B cell (primary cell): ENCODE data around the gene SSBP2. TPM values are rescaled to one million over a fixed set of nuclear protein-coding genes. Genes with fewer than 3 reads are reported as not detected.

Experiments used
- ATAC-seq: fragments of 200-7000 bp; cut with Tn5 transposase; one replicate; pipeline ENCODE4 v1.10.0; 2021; ENCODE audit warnings: low read depth, mild to moderate bottlenecking, moderate number of reproducible peaks, moderate library complexity
- CTCF ChIA-PET: fragments of 350-600 bp; sonication (Branson Sonifier 250); formaldehyde crosslinking; loops from one replicate; lab custom pipeline; 2021; ENCODE audit warnings: antibody characterized with exemption, inconsistent platforms; lab: Charles Lee
- POLR2A ChIA-PET: fragments of 350-600 bp; sonication (Branson Sonifier 250); formaldehyde crosslinking; loops from one replicate; lab custom pipeline; 2021; ENCODE audit warnings: antibody characterized with exemption; lab: Charles Lee
- DNase-seq: peaks from one replicate; pipeline ENCODE4 v3.0.0; 2013
- H2AFZ ChIP-seq: 2 replicates; pipeline ENCODE4 v1.6.1; 2012; ENCODE audit warnings: mild to moderate bottlenecking, low read depth, low read length; ENCODE audit not compliant: insufficient read depth, poor library complexity, severe bottlenecking
- H3K27ac ChIP-seq, 2 donors: 1 replicate in 1 of 2; 2 replicates in 1 of 2; pipeline ENCODE4 v1.5.1; 2012 to 2013; ENCODE audit warnings: low read length in 2 of 2, mild to moderate bottlenecking in 2 of 2, moderate library complexity in 1 of 2
- H3K27me3 ChIP-seq, 4 experiments: fragments of 200-600 bp in 1 of 4; sonication (generic) in 1 of 4; replicated peaks in 1 of 4; 1 replicate in 2 of 4; 2 replicates in 2 of 4; pipeline versions ENCODE4 v1.6.1 to v1.7.0; 2013 to 2016; ENCODE audit warnings: low read length in 3 of 4, mild to moderate bottlenecking in 2 of 4, mixed read lengths in 1 of 4, moderate library complexity in 1 of 4; ENCODE audit not compliant: insufficient read depth in 4 of 4, control insufficient read depth in 3 of 4; ENCODE audit errors: control extremely low read depth in 1 of 4
- H3K36me3 ChIP-seq, 2 experiments: replicated peaks in 1 of 2; 1 replicate in 1 of 2; 2 replicates in 1 of 2; pipeline versions ENCODE4 v1.6.1 to v1.7.1; 2013; ENCODE audit warnings: low read length in 1 of 2; ENCODE audit not compliant: insufficient read depth in 2 of 2, control insufficient read depth in 1 of 2; ENCODE audit errors: control extremely low read depth in 1 of 2, extremely low read depth in 1 of 2
- H3K4me1 ChIP-seq, 2 donors: fragments of 200-600 bp in 1 of 2; sonication (generic) in 1 of 2; 1 replicate in 1 of 2; 2 replicates in 1 of 2; pipeline versions ENCODE4 v1.5.1 to v1.6.1; 2013 to 2017; ENCODE audit warnings: low read length in 2 of 2; ENCODE audit not compliant: control insufficient read depth in 2 of 2, insufficient read depth in 2 of 2
- H3K4me2 ChIP-seq: replicated peaks from 2 replicates; pipeline ENCODE3; 2012; ENCODE audit warnings: mild to moderate bottlenecking, low read depth, low read length; ENCODE audit not compliant: poor library complexity, severe bottlenecking
- H3K4me3 ChIP-seq, 5 experiments: fragments of 200-600 bp in 1 of 5; sonication (generic) in 1 of 5; 1 replicate in 3 of 5; 2 replicates in 2 of 5; pipeline versions ENCODE4 v1.5.1 to v1.7.0; 2011 to 2016; ENCODE audit warnings: low read length in 4 of 5, mild to moderate bottlenecking in 4 of 5, low read depth in 2 of 5, control low read depth in 1 of 5, moderate library complexity in 1 of 5; ENCODE audit not compliant: insufficient read depth in 1 of 5; ENCODE audit errors: control extremely low read depth in 1 of 5, extremely low read depth in 1 of 5
- H3K79me2 ChIP-seq: fragments of 200-600 bp; sonication (generic); one replicate; pipeline ENCODE4 v1.6.0; 2016; ENCODE audit warnings: low read length; ENCODE audit not compliant: control insufficient read depth, insufficient read depth
- H3K9ac ChIP-seq: fragments of 200-600 bp; sonication (generic); 2 replicates; pipeline ENCODE4 v1.6.1; 2017; ENCODE audit warnings: mild to moderate bottlenecking, low read length, moderate library complexity
- H3K9me3 ChIP-seq, 3 donors: one replicate each; pipeline versions ENCODE4 v1.6.1 to v1.7.1; 2013; ENCODE audit warnings: low read length in 2 of 3; ENCODE audit not compliant: control insufficient read depth in 2 of 3, insufficient read depth in 1 of 3; ENCODE audit errors: control extremely low read depth in 1 of 3
- H4K20me1 ChIP-seq: 2 replicates; pipeline ENCODE4 v1.6.0; 2012; ENCODE audit warnings: mild to moderate bottlenecking, low read length; ENCODE audit not compliant: insufficient read depth, control insufficient read depth, poor library complexity, severe bottlenecking
- H3K27ac Mint-ChIP-seq: one replicate; pipeline ENCODE4 v1.8.0; 2021; ENCODE audit warnings: mixed read lengths
- H3K27me3 Mint-ChIP-seq: one replicate; pipeline ENCODE4 v1.8.0; 2021; ENCODE audit warnings: mixed read lengths
- H3K4me1 Mint-ChIP-seq: one replicate; pipeline ENCODE4 v1.8.0; 2021; ENCODE audit warnings: mixed read lengths
- H3K4me3 Mint-ChIP-seq: one replicate; pipeline ENCODE4 v1.8.0; 2021; ENCODE audit warnings: mixed read lengths
- H3K9me3 Mint-ChIP-seq: one replicate; pipeline ENCODE4 v1.8.0; 2022; ENCODE audit warnings: mixed read lengths; ENCODE audit not compliant: insufficient read depth
- CTCF ChIP-seq: fragments of 200-600 bp; IDR thresholded peaks from one replicate; pipeline ENCODE4 v1.8.0; 2022; ENCODE audit warnings: antibody characterized with exemption, mild to moderate bottlenecking
- EZH2 ChIP-seq: IDR thresholded peaks from 2 replicates; pipeline ENCODE4 v1.6.1; 2012; ENCODE audit warnings: borderline replicate concordance, low read depth, mild to moderate bottlenecking, moderate library complexity, low read length; ENCODE audit not compliant: insufficient read depth, poor library complexity, severe bottlenecking
- WGBS: methylation state at CpG from one replicate; pipeline ENCODE4 v1.1.5; 2013; ENCODE audit warnings: missing lambda C conversion rate; ENCODE audit not compliant: insufficient coverage; 5-methylcytosine and 5-hydroxymethylcytosine counted together
- intact Hi-C: fragments of 100-400 bp; cut with micrococcal nuclease; formaldehyde crosslinking; loops from one replicate; pipeline ENCODE4 v1.10.0; 2022
- polyA plus RNA-seq: library from polyadenylated mRNA; depleted of rRNA; stranded (reverse); fragments of >200 nt; gene quantifications from 2 replicates; pipeline ENCODE4 v1.2.3, GENCODE V29; 2012
- total RNA-seq, 2 donors: library from RNA; stranded (reverse); fragments of 120-200 nt in 1 of 2; gene quantifications; 1 replicate in 1 of 2; 2 replicates in 1 of 2; pipeline versions ENCODE4 v1.2.3 to v1.2.4, GENCODE V29; 2013 to 2022

SSBP2 gene
- total and polyA plus RNA-seq, 2 donors (not counting 1 experiment from before 2014, with no cell fraction given) = 40.9 to 49.6 TPM

- H3K4me1 ChIP-seq = no peaks in the 10 kb centered on the region
- H3K79me2 ChIP-seq = no peaks in the 10 kb centered on the region
- POLR2A ChIA-PET = no interaction called here
Observed at GRCh38 chr5:81790336-81790735, 39.4 kb upstream of the SSBP2 start.

GRCh38 chr5:81789033-81789432 lies 38.1 kb upstream of the SSBP2 start:
- Histone ChIP-seq H3K4me2 (no peak overlapping the region), H3K27ac (no peak overlapping the region), H4K20me1 (no peaks in the 10 kb centered on the region), H3K27me3 (no peaks in the 10 kb centered on the region), H3K4me3 (no peak overlapping the region), H3K36me3 (no peaks in the 10 kb centered on the region), H3K9me3 (no peaks in the 10 kb centered on the region), H2AFZ (no peak overlapping the region), H3K79me2 (no peaks in the 10 kb centered on the region), H3K9ac (no peak overlapping the region), H3K4me1 (no peaks in the 10 kb centered on the region)
- DNase-seq (no peak), ATAC-seq (no peak)
- Mint-ChIP-seq H3K4me3 (no peak overlapping the region), H3K27me3 (no peaks in the 10 kb centered on the region), H3K9me3 (no peaks in the 10 kb centered on the region), H3K4me1 (no peaks in the 10 kb centered on the region), H3K27ac (no peak overlapping the region)
- ChIA-PET CTCF (no interaction called here), POLR2A (no interaction called here)
- WGBS = 92% methylated on average over 4 of the region's 5 CpGs
- TF ChIP-seq EZH2 = no peak
- no peak for TF ChIP-seq CTCF
- intact Hi-C loops = no loop called here

More at GRCh38 chr5:81790336-81790735, 39.4 kb upstream of the SSBP2 start:
- CTCF ChIA-PET = interaction anchor here (0.7 kb wide), 1 partner anchor 108 kb away, joined by 3 read pairs; no protein-coding TSS in a partner anchor
- intact Hi-C loops = no loop called here
- H3K9ac ChIP-seq = no peak overlapping the region
- H3K4me2 ChIP-seq = no peak overlapping the region
- ATAC-seq (no peak), DNase-seq (no peak)
- H3K27ac ChIP-seq = no peak overlapping the region
- no peak overlapping the region for H3K27ac Mint-ChIP-seq
- H3K4me1 Mint-ChIP-seq = no peaks in the 10 kb centered on the region
- no peak overlapping the region for H3K4me3 Mint-ChIP-seq
- no peaks in the 10 kb centered on the region for H4K20me1 ChIP-seq
- no peaks in the 10 kb centered on the region for H3K9me3 Mint-ChIP-seq
- WGBS = 89% methylated on average over 4 of the region's 9 CpGs
- H3K4me3 ChIP-seq = no peak overlapping the region
- no peaks in the 10 kb centered on the region for H3K27me3 ChIP-seq
- no peaks in the 10 kb centered on the region for H3K9me3 ChIP-seq
- no peaks in the 10 kb centered on the region for H3K27me3 Mint-ChIP-seq
- H3K36me3 ChIP-seq = no peaks in the 10 kb centered on the region
- no peak overlapping the region for H2AFZ ChIP-seq
- TF ChIP-seq CTCF (no peak), EZH2 (no peak)
